ENCODE results near the gene ZNF467.

Gene ZNF467

GRCh38 chr7:149718730-149719049, 54.7 kb downstream of the ZNF467 start:
- peaks cover 3% of the 10 kb centered on the region for H3K36me3 Mint-ChIP-seq (ENCODE audit: low read depth)
- H3K27me3 Mint-ChIP-seq, result no peaks in the 10 kb centered on the region
- H3K9me3 Mint-ChIP-seq, result no peaks in the 10 kb centered on the region
- no peak overlapping the region for H3K27ac Mint-ChIP-seq
- ATAC-seq, result no peak
- H3K4me3 Mint-ChIP-seq, result no peak overlapping the region
- no peak for DNase-seq
- peaks cover 42% of the 10 kb centered on the region for H3K4me1 Mint-ChIP-seq

GRCh38 chr7:149717481-149717880, 55.9 kb downstream of the ZNF467 start:
- Mint-ChIP-seq H3K4me1 (peaks cover 44% of the 10 kb centered on the region), H3K36me3 (ENCODE audit: low read depth) (no peaks in the 10 kb centered on the region), H3K27ac (no peak overlapping the region), H3K4me3 (no peak overlapping the region), H3K27me3 (peaks cover 3% of the 10 kb centered on the region), H3K9me3 (no peaks in the 10 kb centered on the region)
- ATAC-seq (no peak), DNase-seq (no peak)

- peaks cover under 1% of the 10 kb centered on the region for H3K36me3 Mint-ChIP-seq (ENCODE audit: low read depth)
- H3K4me3 Mint-ChIP-seq, result no peak overlapping the region
- H3K27ac Mint-ChIP-seq, result no peak overlapping the region
- peaks cover 44% of the 10 kb centered on the region for H3K4me1 Mint-ChIP-seq
- H3K27me3 Mint-ChIP-seq, result peaks cover 3% of the 10 kb centered on the region
- no peak for ATAC-seq
- DNase-seq, result no peak
- H3K9me3 Mint-ChIP-seq, result peaks cover 1% of the 10 kb centered on the region
Observed at GRCh38 chr7:149716932-149717307, 56.5 kb downstream of the ZNF467 start.

GRCh38 chr7:149716007-149716931, 57.1 kb downstream of the ZNF467 start:
- peaks cover 8% of the 10 kb centered on the region for H3K9me3 Mint-ChIP-seq
- DNase-seq (no peak), ATAC-seq (no peak)
- H3K4me3 Mint-ChIP-seq, result peak overlapping the region; percentile 87
- H3K4me1 Mint-ChIP-seq, result peaks cover 44% of the 10 kb centered on the region
- H3K27ac Mint-ChIP-seq, result no peak overlapping the region
- peaks cover 3% of the 10 kb centered on the region for H3K27me3 Mint-ChIP-seq
- peaks cover 3% of the 10 kb centered on the region for H3K36me3 Mint-ChIP-seq (ENCODE audit: low read depth)

GRCh38 chr7:149715476-149715875, 57.9 kb downstream of the ZNF467 start:
- Mint-ChIP-seq H3K27me3 (peaks cover 3% of the 10 kb centered on the region), H3K36me3 (ENCODE audit: low read depth) (peaks cover 11% of the 10 kb centered on the region), H3K4me1 (peaks cover 41% of the 10 kb centered on the region), H3K9me3 (peaks cover 15% of the 10 kb centered on the region), H3K27ac (peak overlapping the region; percentile 70), H3K4me3 (peak overlapping the region; percentile 87)
- no peak for DNase-seq
- no peak for ATAC-seq

GRCh38 chr7:149714910-149715471, 58.4 kb downstream of the ZNF467 start:
- peaks cover 15% of the 10 kb centered on the region for H3K9me3 Mint-ChIP-seq
- DNase-seq (no peak), ATAC-seq (peak; percentile 5)
- H3K27me3 Mint-ChIP-seq, result peaks cover 3% of the 10 kb centered on the region
- peaks cover 12% of the 10 kb centered on the region for H3K36me3 Mint-ChIP-seq (ENCODE audit: low read depth)
- H3K4me3 Mint-ChIP-seq, result peak overlapping the region; percentile 87
- peak overlapping the region; percentile 70 for H3K27ac Mint-ChIP-seq
- H3K4me1 Mint-ChIP-seq, result peaks cover 39% of the 10 kb centered on the region

Data from activated naive CD8-positive, alpha-beta T cell treated with anti-CD3 and anti-CD28 coated beads, Interleukin-2, amount 50 U/mL, for 24 hours (primary cell).